Body of pancreas (tissue), 4 donors: ENCODE data around the gene RXRB.

Source experiments
- CTCF ChIP-seq, 7 experiments: fragments of 450-650 bp in 4 of 7; fragments of 200-600 bp in 3 of 7; sonication (generic) in 3 of 7; IDR thresholded peaks; one replicate each; pipeline ENCODE4 v1.5.1; 2016 to 2019; ENCODE audit warnings: antibody characterized with exemption in 7 of 7
- POLR2A ChIP-seq, 3 donors: fragments of 450-650 bp; IDR thresholded peaks; one replicate each; pipeline ENCODE4 v1.6.1; 2016; ENCODE audit warnings: antibody characterized with exemption in 3 of 3, mild to moderate bottlenecking in 2 of 3

- TF ChIP-seq CTCF (IDR thresholded peaks at IDR 0.05) = no peak
- TF ChIP-seq POLR2A (IDR thresholded peaks at IDR 0.05) = no peak
Measured at GRCh38 chr6:33241968-33242367, 41.5 kb upstream of the RXRB start.
